GM19468 (cell line): Measurements from ENCODE around the gene NME9.

Experiments
- ATAC-seq: cut with Tn5 transposase; IDR thresholded peaks from one replicate; pipeline ENCODE4 v1.9.1; 2021; ENCODE audit warnings: mild to moderate bottlenecking, moderate library complexity, moderate number of reproducible peaks; ENCODE audit not compliant: unreplicated experiment; ENCODE audit errors: extremely low read depth

Gene NME9

DNA sequence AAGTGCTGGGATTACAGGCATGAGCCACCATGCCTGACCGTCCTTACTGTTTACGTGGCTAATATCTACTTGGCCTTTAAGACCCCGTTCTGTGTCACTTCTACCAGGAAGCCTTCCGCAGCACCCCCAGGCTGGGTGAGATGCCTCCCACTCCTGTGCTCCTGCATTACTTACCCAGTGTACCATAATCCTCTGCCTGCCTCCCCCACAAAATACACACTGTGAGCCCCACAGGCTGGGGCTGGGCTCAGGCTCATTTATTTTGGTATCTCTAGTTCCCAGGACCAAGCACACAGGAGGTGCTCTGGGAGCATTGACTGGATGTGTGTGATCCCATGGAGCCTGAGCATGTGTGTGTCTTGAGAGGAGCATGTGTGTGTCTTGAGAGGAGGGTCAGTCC, 33.7 kb upstream of the NME9 start:
- ATAC-seq: no peak

DNA sequence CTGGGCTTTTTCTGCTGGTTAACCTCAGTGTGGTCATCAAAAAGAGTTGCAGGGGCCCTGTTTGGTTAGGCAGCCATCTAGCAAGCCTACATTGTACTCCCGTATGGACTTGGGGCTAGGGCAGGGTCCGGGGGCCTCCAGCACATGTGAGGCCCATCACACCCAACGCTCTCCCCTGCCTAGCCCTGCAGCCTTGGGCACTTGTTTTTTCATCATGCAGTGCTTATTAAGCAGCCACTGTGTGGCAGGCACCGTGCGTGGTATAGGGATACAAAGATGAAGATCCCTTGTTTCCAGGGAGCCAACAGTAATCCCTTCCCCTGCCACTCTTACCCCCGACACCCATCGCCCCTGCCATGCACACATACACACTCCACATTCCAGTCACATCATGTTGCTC, 32.9 kb upstream of the NME9 start:
- ATAC-seq: no peak

DNA sequence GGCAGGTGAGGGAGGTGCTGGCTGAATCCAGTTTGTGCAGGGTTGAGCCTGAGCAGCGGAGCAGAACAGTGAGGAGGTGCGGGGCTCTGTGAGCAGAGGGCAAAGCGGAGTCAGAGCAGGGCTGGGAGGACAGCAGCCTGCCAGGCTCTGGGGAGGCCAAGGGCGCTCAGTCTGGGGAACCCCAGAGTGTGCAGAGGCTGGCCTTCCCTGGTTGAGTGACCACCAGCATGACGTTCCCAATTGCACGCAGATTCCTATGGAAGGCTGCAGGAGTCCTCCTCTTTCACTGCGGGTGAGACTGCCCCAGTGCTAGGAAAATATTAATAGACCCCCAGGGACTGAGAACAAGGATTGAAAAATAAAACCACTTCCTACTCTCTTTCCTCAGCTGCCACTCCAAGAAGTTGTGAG, 31.9 kb upstream of the NME9 start:
- ATAC-seq: no peak

DNA sequence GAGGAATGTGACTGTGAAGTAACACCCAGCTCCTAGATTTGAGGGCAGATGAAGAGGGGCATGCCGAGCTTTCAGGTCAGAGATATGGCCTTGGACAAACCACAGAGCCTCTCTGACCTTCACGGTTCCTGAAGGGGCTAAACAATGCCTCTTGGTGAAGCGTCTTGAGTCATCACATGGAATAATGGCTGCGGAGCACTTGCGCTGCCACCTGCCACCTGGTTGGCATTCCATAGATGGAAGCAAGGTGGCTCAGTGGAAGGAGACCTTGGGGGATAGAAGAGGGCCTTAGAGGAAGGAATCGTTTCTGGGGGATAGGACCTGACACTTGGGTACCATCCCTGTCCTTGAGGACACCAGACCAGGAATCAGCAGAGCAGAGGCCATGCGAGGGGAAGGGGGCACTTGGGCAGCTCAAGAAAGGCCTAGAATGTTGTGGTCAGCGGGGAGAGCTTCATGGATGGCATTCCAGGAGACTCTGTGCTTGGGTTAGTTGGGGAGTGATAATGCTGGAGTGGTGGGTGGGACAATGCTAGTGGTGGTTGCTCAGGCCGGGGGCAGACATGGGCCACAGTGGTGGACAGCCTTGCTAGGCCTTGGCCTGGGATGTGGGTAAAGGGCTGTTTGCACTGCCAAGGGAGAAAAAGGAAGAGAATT, 31.3 kb upstream of the NME9 start:
- ATAC-seq: no peak

DNA sequence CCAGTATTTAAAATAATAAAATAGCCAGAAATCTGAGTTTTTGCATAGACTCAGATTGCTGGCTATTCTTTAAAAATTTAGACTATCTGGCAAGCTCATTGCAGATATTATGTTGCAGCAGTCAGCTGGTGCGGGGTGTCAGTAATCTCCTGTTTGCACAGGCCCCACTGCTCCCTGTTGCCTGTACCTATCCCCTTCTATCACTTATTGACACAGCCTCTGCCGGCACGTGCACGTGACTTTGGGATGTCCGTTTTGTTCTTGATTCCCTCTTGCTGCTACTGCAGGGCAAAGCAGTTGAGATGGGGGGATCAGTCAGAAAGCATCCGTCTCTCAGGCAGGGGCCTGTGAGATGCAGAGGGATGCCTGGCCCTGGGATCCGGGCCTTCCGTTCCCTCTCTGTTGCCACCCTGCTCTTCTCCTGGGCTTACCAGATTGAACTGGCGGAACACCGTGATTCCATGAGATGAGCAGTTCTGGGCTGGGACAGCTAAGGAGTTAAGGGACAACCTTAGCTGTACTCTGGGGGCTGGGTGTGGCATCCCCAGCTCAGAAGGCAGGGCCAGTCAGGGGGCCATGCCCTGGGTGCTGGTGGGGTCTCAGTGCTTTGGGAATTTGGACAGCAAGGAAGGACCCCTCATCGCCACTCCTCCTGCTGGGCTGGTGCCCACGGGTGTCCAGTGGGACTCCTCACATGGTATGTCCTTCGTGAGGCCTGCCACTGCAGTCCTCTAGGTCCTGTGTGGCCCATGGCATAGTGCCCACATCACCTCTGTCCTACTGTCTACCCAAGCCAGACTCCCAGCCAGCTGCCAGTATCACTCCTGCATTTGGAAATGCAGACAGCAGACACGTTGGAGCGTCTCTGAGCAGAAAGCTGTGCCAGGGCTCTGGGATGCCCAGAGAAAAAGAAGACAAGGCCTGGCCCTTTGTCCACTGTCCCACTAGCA, 30.5 kb upstream of the NME9 start:
- no peak for ATAC-seq

DNA sequence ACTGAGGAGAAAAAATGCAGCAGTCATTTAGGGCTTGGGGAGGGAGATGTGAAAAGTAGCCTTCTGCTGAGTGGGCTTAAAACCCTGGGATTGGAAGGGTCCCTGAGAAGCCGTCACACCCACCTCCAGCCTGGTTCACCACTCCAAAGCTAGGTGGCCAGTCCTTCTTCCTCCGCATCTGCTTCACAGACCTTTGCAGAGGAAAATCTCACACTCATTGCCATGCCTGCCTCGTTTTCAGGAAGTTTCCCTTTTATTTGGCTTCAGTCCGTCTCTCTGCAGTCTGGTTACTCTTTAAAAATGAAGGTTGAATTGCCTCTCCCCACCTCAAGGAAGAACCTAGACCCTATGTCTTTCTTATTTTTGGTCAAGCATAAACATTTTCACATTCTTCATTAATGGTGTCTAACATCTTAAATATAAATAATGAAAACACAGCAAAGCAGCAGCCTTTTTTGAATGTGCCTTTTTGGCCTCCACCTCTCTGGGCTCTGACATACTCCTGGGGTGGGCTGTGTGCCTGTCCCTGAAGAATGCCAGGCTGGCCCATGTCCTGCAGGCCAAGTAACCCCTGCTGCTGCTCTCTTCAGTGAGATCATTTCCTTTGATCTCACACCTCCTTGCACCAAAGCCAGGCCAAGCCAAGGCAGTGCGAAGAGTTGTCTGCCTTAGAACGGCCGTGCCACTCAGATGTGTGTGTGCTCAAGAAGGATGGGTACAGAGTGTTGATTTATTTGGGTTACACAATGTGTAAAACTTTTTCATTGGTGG, 29.7 kb upstream of the NME9 start:
- no peak for ATAC-seq

DNA sequence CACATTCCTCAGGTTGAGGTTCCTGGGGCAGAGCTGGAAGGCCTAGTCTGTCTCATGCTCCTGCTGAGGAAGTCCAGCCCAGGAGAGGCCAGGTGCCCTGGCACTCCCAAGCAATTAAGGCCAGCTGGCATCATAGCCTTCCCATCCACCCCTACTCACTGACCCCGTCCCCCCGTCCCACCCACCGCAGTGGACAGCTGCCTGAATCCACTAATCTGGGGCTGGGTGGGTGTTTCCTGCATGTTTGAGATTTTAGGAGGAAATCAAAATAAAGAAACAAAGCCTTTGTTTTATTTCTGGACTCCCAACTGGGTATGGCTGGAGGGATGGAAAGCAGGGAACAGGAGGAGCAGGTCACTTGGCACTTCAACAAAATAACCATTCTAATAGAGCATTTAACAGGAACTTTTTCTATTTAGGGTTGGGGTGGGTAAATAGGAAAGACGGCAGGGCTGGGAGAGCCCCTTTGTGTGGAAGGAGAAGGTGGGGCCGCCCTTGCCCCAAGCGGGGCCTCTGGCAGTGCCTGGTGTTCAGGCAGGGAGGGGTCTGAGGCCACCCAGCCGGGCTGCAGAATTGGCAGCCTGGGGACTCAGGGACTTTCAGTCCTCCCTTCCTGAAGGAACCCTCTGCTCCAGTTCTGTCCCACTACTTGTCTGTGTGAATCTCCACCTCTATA, 27.2 kb upstream of the NME9 start:
- no peak for ATAC-seq

DNA sequence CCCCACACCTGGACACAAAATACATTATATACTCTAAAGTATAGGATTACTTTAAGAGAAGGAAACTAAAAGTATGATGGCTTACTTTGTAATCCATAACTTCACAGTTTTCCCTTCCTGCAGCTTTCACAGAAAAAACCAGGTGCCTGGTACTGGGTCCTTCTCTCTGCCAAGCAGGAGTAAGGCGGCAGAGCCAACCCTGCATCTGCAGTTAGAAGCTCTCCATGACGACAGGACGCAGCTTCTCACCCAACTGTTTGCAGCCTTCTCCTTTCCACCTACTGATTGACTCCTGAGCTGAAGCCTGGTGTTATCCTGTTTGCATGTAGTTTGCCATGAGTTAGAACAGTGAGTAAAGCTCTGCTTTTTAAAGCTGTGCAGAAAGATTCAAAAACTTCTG, 25.4 kb upstream of the NME9 start:
- no peak for ATAC-seq

DNA sequence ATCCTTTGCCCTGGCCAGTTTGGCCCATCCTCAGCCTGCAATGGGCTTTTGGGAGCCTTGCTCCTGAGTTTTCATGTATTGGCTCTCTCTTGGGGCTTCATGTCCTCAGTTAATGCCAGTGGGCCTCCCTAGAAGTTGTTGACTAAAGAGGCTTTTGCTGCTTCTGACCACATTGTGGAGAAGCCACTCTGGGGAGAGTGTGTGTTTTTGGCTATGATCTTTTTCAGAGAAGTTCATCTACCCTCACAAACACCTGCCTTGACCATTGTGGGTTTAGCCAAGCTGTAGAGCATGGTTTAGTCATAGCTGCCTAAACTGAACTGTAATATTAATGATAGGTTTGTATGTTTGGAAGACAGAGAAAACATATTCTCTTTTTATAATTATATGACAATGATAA, 24.7 kb upstream of the NME9 start:
- ATAC-seq: no peak

DNA sequence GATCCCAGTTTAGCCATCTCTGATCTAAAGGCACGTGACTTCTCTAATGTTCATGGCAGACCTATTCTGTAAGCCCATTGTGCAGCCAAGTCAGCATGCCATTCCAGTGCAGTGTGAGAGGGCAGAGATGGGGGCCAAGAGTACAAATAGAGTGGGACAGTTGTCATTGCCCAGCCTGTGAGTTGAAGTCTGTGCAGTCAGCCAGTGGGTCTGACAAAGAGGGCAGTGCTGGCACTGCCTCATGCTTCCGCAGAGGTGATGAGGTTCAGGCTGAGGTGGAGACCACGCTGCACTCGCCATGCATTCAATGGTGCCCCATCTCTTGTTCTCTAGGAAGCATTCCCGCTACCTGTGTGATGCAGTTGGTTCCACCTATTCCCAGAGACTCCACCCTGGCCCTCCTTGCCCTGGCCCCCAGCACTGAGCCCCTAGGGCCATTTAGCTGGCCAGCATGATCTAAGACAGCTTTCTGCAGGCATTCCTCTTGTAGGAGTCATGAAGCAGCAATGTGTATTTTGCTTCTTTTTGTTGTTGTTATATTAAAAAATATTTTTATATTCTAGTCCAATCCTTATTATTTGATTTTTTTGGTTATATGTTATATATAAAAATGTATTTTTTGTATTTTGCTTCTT, 22.4 kb upstream of the NME9 start:
- ATAC-seq: no peak

DNA sequence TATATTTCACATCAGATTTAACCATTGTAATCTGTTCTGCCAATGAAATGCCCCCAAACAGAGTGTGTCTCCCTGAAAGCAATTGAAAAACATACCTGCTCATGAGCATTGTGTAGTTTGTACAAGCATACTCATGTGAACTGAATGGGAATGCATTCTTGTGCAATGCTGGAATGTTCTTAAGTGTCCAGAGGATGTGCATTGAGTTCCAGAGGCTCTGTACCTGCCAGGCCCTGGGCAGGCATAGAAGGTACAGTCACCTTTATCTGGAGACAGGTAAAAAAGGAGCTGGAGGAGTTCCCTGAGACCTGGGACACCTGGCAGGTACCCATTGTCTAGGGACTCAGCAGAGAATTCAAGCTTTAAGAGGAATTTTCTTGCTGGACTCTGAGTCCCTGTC, 21.5 kb upstream of the NME9 start:
- no peak for ATAC-seq

DNA sequence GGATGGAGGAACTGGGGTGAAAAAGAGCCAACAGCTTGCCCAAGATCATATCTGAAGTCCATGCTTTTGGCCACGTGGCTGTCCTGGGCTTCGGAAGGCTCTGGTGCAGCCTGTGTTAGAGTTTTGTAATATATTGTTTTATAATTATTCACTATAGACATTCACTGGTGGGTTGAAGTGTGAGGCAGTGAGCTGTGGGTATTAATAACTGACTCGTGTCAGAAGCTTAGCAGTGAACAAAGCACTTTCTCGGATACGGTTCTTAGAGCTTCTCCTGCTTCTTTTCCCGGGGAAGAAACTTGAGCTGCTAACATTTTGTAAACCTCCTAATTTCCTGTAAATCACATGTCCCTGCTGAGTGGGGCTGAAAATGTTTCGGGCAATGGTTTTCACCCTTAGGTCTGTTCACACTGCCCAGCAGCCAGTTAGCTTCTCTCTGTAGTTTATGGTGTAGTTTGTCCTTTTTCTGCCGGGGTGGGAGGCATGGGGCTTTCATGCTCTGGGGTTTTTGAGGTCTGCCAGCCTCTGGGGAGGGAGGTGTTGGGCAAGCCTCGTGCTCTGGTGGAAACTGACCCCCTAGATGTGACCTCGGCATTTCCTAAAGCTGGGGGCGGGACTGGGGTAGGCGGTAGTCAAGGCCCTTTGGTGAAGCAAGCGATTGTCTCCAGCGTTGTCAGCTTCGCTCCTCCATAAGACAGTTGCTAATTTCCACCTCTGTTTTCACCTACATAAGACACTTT, 20.4 kb upstream of the NME9 start:
- no peak for ATAC-seq

DNA sequence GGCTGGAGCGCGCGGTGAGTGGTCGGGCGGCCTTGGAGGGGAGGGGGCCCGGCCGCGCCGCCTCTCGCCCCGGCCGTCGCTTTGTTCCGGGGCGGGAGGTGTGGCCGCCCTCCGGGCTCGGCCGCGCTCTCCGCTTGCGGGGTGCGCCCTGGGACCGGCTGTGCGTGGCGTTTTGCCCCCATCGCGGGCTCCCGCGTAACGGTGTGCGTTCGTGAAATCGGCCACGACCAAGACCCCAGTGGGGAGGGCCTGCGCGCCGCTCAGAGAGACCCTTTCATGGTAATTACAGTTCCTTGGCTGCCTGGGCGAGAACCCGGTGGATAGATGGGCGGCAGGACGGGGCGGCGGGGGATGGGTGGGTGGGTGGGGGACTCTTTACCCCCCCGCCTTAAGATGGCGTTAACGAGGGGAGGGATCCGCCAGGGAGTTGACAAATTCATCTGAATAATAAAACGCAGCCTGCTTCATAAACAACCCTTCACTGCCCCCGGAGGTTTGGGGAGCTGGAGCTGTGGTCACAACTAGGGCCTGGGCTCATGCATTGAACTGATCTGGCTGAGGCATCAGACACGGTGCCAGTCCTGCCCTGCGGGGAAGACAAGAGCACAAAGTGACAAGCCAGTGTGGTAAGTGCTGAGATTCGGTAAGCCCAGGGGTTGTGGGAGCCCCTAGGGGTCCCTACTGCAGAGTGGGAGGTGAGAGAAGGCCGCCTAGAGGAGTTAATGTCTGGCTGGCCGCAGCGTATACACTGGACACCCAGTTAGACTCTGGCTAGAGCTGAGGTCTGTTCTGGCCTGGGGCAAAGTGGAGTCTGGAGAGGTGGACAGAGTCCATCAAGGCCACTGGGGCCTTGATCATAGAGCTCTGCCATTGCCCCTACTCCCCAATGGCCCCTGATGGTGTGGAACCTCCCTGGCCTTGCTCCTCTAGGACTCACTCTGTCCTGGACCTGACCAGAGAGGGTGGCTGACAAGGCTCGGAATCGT, 19.4 kb upstream of the NME9 start:
- no peak for ATAC-seq

DNA sequence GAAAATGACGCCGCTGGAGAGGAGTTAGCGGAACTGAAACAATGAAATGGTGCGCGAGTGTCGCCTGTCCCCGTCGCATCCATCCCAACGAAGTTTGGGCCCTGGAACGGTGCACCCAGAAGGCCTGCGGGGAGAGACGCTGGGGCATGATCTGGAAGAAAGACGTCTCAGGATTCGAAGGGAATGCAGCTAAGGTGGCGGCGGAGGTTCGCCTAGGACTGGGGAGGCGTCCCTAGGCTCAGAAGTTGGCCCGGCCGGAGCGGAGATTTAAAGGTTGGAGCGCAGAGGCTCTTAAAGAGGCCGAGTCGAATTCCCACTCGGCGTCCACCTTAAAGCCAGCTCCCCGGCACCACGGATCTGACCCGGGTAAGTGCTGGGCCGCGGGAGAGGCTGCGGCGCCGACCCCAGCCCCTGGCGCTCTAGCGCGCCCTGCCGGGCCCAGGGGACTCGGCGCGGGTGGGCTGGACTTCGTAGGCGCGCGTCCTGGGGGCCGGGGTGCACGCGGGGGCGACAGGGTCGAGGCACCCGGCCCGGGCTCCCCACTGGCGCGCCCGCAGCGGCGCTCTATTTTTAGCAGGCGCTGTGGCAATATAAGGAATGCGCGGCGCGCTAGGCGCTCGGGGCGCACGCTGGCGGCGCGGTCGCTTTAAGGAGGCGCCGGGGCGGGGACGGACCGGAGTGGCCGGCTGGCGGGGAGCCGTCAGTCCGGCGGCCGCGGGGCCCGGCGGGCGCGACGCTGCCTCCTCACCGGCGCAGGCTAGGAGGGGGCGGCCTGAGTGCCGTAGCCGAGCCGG, 18.5 kb upstream of the NME9 start, which contains the start of gene MRAS:
Gene MRAS (plus strand): TSS at position 620 of the 794 bp plus-strand sequence. CDS start 24,305 bp downstream, outside the sequence.
- ATAC-seq: no peak

DNA sequence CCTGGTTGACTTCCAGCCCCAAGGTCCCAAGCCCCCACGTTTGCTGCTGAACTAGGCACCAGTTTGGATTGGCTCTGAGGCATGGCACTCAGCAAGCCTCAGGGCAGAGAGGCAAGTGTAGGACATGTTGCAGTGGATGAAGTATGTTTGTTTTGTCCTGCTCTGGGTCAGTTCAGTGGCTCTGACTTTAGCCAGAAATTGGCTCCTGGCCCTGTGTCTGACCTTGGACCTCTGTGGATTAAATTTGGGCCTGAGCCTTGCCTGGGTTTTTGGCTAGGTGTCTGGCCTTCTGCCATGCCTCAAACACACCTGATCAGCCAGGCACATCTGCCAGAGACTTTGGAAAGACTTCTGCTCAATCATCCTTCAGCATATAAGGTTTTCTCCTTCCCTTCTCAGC, 15.1 kb upstream of the NME9 start:
- ATAC-seq: no peak

DNA sequence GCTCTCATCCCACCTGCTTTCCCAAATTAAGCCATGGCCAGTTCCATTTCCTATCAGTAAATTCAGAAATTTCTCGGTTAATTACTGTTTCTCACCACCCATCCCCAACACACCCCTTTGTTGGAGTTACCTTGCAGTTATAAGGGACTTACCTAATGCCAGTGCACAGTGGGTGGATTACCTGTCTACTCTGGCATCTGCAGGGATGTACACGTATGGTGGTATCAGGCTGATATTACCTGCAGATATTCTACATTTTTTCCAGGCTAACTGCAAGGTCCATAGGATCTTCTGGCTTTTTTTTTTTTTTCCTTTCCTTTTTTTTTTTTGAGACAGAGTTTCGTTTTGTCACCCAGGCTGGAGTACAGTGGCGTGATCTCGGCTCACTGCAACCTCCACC, 10.9 kb upstream of the NME9 start:
- no peak for ATAC-seq

DNA sequence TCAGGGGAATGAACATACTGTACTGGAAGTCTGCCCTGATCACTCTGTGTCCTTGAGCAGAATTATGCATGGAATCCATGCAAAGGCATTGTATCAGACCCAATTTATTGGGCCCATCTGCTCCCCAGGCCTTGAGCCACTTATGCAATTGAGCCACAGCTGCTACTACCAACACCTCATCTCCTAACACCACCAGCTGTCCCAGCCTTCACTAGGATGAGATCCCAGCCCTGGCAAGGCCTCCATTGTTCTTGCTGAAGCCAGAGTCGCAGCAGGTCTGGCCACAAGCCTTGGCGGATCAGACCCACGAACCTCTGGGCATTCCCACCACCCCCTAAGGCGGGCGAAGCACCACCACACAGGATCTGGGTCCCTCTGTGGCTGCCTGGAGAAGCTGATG, 9.2 kb upstream of the NME9 start:
- ATAC-seq: no peak
